ENCODE data around the gene MAB21L1.

Gene MAB21L1

DNA sequence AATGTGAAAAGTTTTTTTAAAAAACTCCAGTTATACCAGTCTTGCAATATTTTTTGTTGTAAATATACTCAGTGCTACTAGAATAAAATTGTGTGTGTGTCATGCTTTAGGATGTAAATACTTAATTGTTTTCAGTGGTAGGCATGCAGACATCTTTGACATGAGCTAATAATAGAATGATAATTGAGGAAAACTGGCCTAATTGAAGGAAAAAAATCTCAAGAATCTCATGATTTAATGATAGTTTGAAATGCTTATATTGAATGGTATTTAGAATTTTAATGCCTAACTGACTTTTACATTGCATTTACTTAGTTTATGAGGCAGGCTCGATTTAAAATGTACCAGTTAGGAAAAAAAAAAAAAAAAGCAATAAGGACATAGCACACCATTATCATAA, 3.2 kb upstream of the MAB21L1 start:
- no peak for DNase-seq

- DNase-seq = peak in 1 of 14 donors; percentile 85
Measured at GRCh38 chr13:35479038-35479492, 2.6 kb upstream of the MAB21L1 start.

GRCh38 chr13:35478271-35479037, 2.0 kb upstream of the MAB21L1 start:
- DNase-seq = peak in 1 of 14 donors; percentile 85

GRCh38 chr13:35477386-35477946, 977 bp upstream of the MAB21L1 start:
- DNase-seq = peak in 1 of 14 donors; percentile 64

GRCh38 chr13:35475212-35475959, 1.1 kb downstream of the MAB21L1 start:
- DNase-seq = peak in 4 of 14 donors; percentile 18 to 77 (median 30)

GRCh38 chr13:35474496-35475211, 1.8 kb downstream of the MAB21L1 start:
- DNase-seq = peak in 1 of 14 donors; percentile 35

DNA sequence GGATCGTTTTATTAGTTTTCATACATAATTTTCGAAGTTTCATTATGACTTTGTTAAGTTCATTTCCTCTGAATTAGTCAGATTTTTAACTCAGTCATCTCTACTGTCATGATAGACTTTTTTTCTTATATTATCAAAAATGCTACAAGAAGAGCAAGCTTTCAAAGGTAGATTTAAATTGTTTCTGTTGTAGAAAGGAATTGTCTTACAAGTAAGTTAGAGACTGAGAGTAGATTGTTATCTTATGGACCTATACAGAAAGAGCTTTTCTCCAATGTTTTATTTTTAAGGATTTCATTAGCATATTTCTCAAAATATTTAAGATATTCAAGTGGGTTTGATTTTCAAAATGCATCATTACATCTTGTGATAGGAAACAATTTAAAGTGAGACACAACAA, 2.7 kb downstream of the MAB21L1 start:
- DNase-seq = no peak

GRCh38 chr13:35473206-35473775, 3.2 kb downstream of the MAB21L1 start:
- DNase-seq = no peak

- DNase-seq = peak in 1 of 14 donors; percentile 76
Measured at GRCh38 chr13:35472323-35472881, 4.1 kb downstream of the MAB21L1 start.

- peak in 1 of 14 donors; percentile 57 for DNase-seq
Measured at GRCh38 chr13:35471706-35472322, 4.7 kb downstream of the MAB21L1 start.

DNA sequence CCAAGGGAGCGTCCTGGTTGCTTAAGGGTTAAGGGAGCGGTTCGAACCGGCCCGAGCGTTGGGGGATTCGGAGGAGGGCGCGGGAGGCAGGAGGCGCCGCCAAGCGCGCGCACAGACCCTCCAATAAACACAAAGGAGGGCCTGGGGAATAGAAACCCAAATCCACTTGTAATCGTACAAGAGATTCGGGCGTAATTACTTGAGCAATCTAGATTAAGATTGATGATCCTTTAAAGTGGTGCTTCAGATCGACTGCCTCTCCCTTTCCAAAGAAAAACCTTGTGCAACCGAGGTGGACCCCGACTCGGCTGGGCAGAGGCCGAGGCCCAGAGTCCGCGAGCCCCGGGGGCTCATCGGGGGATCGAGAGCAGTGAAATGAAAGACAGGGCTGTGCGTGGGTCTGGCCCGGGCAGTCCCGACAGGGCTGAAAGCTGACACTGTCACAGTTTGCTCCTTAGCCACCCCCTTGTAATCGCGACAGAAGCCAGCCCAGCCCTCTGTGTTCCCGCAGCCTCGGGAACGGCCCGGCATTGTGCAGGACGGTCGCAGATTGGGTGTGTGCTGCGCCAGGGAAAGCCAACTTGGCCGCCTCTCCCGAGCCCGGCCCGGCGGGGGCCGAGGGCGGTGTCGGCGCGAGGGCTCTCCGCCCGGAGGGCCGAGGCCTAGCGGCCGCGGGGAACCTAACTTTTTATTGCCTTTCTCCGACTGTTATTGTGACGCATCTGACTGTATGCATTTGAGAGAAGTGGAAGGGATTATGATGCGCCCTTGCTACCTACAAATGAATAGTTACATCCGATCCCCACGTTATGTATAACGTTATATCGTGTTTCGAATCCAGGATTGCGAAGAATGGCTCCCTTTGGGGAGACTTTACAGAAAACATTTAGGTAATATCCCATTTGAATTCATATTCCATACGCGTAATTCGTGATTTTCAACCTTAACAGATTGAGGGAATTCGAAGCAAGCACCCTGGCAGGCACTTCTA, 5.5 kb downstream of the MAB21L1 start:
- peak in 7 of 14 donors; percentile 10 to 85 (median 34) for DNase-seq

GRCh38 chr13:35469806-35470525, 6.5 kb downstream of the MAB21L1 start:
- peak in 1 of 14 donors; percentile 45 for DNase-seq

DNA sequence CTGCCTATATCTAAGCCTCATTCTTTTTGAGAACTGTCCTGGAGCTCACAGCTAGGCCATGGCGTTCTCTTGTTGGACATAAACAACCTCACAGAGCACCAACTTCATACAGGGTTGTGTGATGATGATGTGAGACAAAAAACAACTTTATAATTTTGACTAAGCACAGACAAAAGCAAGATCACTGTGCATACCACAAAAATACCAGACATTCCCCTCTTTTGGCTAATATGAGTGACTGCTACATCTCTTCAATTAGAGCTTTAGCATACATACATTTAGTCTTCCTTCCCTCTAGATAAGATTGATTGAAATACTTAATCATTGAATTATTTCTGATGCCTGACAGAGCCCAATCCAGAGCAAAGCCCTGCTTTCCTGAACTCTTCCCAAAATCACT, 8.3 kb downstream of the MAB21L1 start:
- no peak for DNase-seq

- no peak for DNase-seq
Measured at GRCh38 chr13:35465371-35465770, 11.1 kb downstream of the MAB21L1 start.

DNA sequence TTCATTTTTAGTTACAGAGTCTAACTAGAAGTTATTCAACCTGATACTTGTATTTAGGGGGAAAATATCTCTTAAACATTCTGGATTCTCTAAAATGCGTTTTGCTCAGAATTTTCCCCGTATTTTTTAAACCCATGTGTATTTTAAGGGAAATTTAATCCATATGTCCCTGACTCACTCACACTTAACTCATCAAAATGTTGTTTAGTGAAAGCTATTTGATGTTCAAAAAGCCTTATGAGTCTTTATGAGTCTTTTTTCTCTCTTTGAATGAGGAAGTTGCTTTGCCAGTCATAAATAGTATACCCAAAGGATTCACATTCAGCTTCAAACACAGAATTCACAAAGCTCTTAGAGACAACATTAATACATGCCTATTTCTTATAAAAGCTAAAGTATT, 16.4 kb downstream of the MAB21L1 start:
- no peak for DNase-seq

GRCh38 chr13:35457258-35457657, 19.2 kb downstream of the MAB21L1 start:
- DNase-seq = no peak

- DNase-seq = no peak
Measured at GRCh38 chr13:35455022-35455421, 21.5 kb downstream of the MAB21L1 start.

- no peak for DNase-seq
Measured at GRCh38 chr13:35449821-35450220, 26.7 kb downstream of the MAB21L1 start.

- DNase-seq = no peak
Measured at GRCh38 chr13:35448465-35448864, 28.0 kb downstream of the MAB21L1 start.

Data from C1 segment of cervical spinal cord (tissue), 14 donors.